ENCODE data around the gene RNF150. TPM values are rescaled to one million over a fixed set of nuclear protein-coding genes. Genes with fewer than 3 reads are reported as not detected.

The RNF150 gene
- total and polyA plus RNA-seq, 4 experiments from 2014 or later, result not detected

GRCh38 chr4:140924761-140925392, 208.4 kb downstream of the RNF150 start:
- H3K36me3 ChIP-seq (ENCODE audit: insufficient read depth, low read length), result no peaks in the 10 kb centered on the region
- Mint-ChIP-seq H3K36me3 (no peaks in the 10 kb centered on the region), H3K4me3 (no peak overlapping the region), H3K9me3 (peaks cover 0 to 3% (median 0%) of the 10 kb centered on the region in 8 donors), H3K27me3 (peaks cover 0 to 4% of the 10 kb centered on the region in 2 donors), H3K27ac (no peak overlapping the region), H3K4me1 (no peaks in the 10 kb centered on the region)
- H3K27ac ChIP-seq (ENCODE audit: low read depth, low read length), result no peak overlapping the region
- intact Hi-C loops (cut with micrococcal nuclease), result no loop called here
- no peaks in the 10 kb centered on the region for H3K27me3 ChIP-seq (ENCODE audit: insufficient read depth, low read length)
- H3K4me3 ChIP-seq (ENCODE audit: low read length in 2 of 2), result no peak overlapping the region
- ChIA-PET CTCF (ENCODE audit: partially characterized antibody) (no interaction called here), POLR2A (ENCODE audit: partially characterized antibody) (no interaction called here)
- DNase-seq, result no peak
- no peaks in the 10 kb centered on the region for H3K9me3 ChIP-seq (ENCODE audit: control insufficient read depth in 1 of 2, low read length in 2 of 2)
- no peaks in the 10 kb centered on the region for H3K4me1 ChIP-seq (ENCODE audit: insufficient read depth, low read length)

GRCh38 chr4:140906993-140907962, 226.0 kb downstream of the RNF150 start:
- DNase-seq, result no peak
- Mint-ChIP-seq H3K9me3 (peaks cover 0 to 2% (median 0%) of the 10 kb centered on the region in 8 donors), H3K36me3 (no peaks in the 10 kb centered on the region), H3K27me3 (no peaks in the 10 kb centered on the region), H3K4me3 (no peak overlapping the region), H3K4me1 (no peaks in the 10 kb centered on the region), H3K27ac (no peak overlapping the region)
- POLR2A ChIA-PET (ENCODE audit: partially characterized antibody), result no interaction called here
- intact Hi-C loops (cut with micrococcal nuclease), result no loop called here
- Histone ChIP-seq H3K36me3 (ENCODE audit: insufficient read depth, low read length) (no peaks in the 10 kb centered on the region), H3K27ac (ENCODE audit: low read depth, low read length) (no peak overlapping the region), H3K27me3 (ENCODE audit: insufficient read depth, low read length) (no peaks in the 10 kb centered on the region), H3K9me3 (ENCODE audit: control insufficient read depth in 1 of 2, low read length in 2 of 2) (no peaks in the 10 kb centered on the region), H3K4me1 (ENCODE audit: insufficient read depth, low read length) (no peaks in the 10 kb centered on the region), H3K4me3 (ENCODE audit: low read length in 2 of 2) (no peak overlapping the region)
- CTCF ChIA-PET (ENCODE audit: partially characterized antibody), result no interaction called here

GRCh38 chr4:140904904-140905303, 228.4 kb downstream of the RNF150 start:
- no peaks in the 10 kb centered on the region for H3K36me3 ChIP-seq (ENCODE audit: insufficient read depth, low read length)
- CTCF ChIA-PET (ENCODE audit: partially characterized antibody), result no interaction called here
- DNase-seq, result no peak
- H3K27me3 ChIP-seq (ENCODE audit: insufficient read depth, low read length), result no peaks in the 10 kb centered on the region
- H3K4me3 Mint-ChIP-seq, result no peak overlapping the region
- H3K4me1 Mint-ChIP-seq, result no peaks in the 10 kb centered on the region
- H3K36me3 Mint-ChIP-seq, result no peaks in the 10 kb centered on the region
- H3K9me3 ChIP-seq (ENCODE audit: control insufficient read depth in 1 of 2, low read length in 2 of 2), result no peaks in the 10 kb centered on the region
- H3K4me3 ChIP-seq (ENCODE audit: low read length in 2 of 2), result no peak overlapping the region
- intact Hi-C loops (cut with micrococcal nuclease), result no loop called here
- no peak overlapping the region for H3K27ac ChIP-seq (ENCODE audit: low read depth, low read length)
- H3K4me1 ChIP-seq (ENCODE audit: insufficient read depth, low read length), result no peaks in the 10 kb centered on the region
- H3K27ac Mint-ChIP-seq, result no peak overlapping the region
- H3K27me3 Mint-ChIP-seq, result peaks cover 1 to 5% of the 10 kb centered on the region in 2 donors
- H3K9me3 Mint-ChIP-seq, result peaks cover 0 to 2% (median 0%) of the 10 kb centered on the region in 8 donors
- POLR2A ChIA-PET (ENCODE audit: partially characterized antibody), result no interaction called here

- H3K27me3 Mint-ChIP-seq, result peaks cover 3 to 5% of the 10 kb centered on the region in 2 donors
- no peak overlapping the region for H3K27ac ChIP-seq (ENCODE audit: low read depth, low read length)
- no peak for DNase-seq
- no peaks in the 10 kb centered on the region for H3K4me1 ChIP-seq (ENCODE audit: insufficient read depth, low read length)
- no peaks in the 10 kb centered on the region for H3K27me3 ChIP-seq (ENCODE audit: insufficient read depth, low read length)
- H3K9me3 ChIP-seq (ENCODE audit: control insufficient read depth in 1 of 2, low read length in 2 of 2), result no peaks in the 10 kb centered on the region
- CTCF ChIA-PET (ENCODE audit: partially characterized antibody), result no interaction called here
- no peaks in the 10 kb centered on the region for H3K36me3 Mint-ChIP-seq
- H3K9me3 Mint-ChIP-seq, result peaks cover 0 to 2% (median 0%) of the 10 kb centered on the region in 8 donors
- H3K4me3 ChIP-seq (ENCODE audit: low read length in 2 of 2), result no peak overlapping the region
- intact Hi-C loops (cut with micrococcal nuclease), result no loop called here
- no peak overlapping the region for H3K4me3 Mint-ChIP-seq
- no peak overlapping the region for H3K27ac Mint-ChIP-seq
- H3K36me3 ChIP-seq (ENCODE audit: insufficient read depth, low read length), result no peaks in the 10 kb centered on the region
- POLR2A ChIA-PET (ENCODE audit: partially characterized antibody), result no interaction called here
- H3K4me1 Mint-ChIP-seq, result no peaks in the 10 kb centered on the region
These were observed 229.5 kb downstream of the RNF150 start for GRCh38 chr4:140903522-140904475.

- DNase-seq, result no peak
- Mint-ChIP-seq H3K4me3 (no peak overlapping the region), H3K27me3 (peaks cover 3 to 5% of the 10 kb centered on the region in 2 donors), H3K27ac (no peak overlapping the region), H3K9me3 (peaks cover 0 to 2% (median 0%) of the 10 kb centered on the region in 8 donors), H3K4me1 (no peaks in the 10 kb centered on the region), H3K36me3 (no peaks in the 10 kb centered on the region)
- H3K27ac ChIP-seq (ENCODE audit: low read depth, low read length), result no peak overlapping the region
- no peaks in the 10 kb centered on the region for H3K36me3 ChIP-seq (ENCODE audit: insufficient read depth, low read length)
- no peaks in the 10 kb centered on the region for H3K9me3 ChIP-seq (ENCODE audit: control insufficient read depth in 1 of 2, low read length in 2 of 2)
- intact Hi-C loops (cut with micrococcal nuclease), result no loop called here
- no peaks in the 10 kb centered on the region for H3K27me3 ChIP-seq (ENCODE audit: insufficient read depth, low read length)
- no peaks in the 10 kb centered on the region for H3K4me1 ChIP-seq (ENCODE audit: insufficient read depth, low read length)
- ChIA-PET POLR2A (ENCODE audit: partially characterized antibody) (no interaction called here), CTCF (ENCODE audit: partially characterized antibody) (no interaction called here)
- H3K4me3 ChIP-seq (ENCODE audit: low read length in 2 of 2), result no peak overlapping the region
These were observed 231.4 kb downstream of the RNF150 start for GRCh38 chr4:140901736-140902336.

GRCh38 chr4:140893939-140894338, 239.3 kb downstream of the RNF150 start:
- H3K27me3 ChIP-seq (ENCODE audit: insufficient read depth, low read length), result no peaks in the 10 kb centered on the region
- H3K9me3 ChIP-seq (ENCODE audit: control insufficient read depth in 1 of 2, low read length in 2 of 2), result no peaks in the 10 kb centered on the region
- POLR2A ChIA-PET (ENCODE audit: partially characterized antibody), result no interaction called here
- Mint-ChIP-seq H3K36me3 (no peaks in the 10 kb centered on the region), H3K9me3 (no peaks in the 10 kb centered on the region), H3K4me3 (no peak overlapping the region), H3K27me3 (peaks cover 2 to 4% of the 10 kb centered on the region in 2 donors), H3K27ac (no peak overlapping the region), H3K4me1 (no peaks in the 10 kb centered on the region)
- CTCF ChIA-PET (ENCODE audit: partially characterized antibody), result no interaction called here
- no peak for DNase-seq
- H3K4me1 ChIP-seq (ENCODE audit: insufficient read depth, low read length), result no peaks in the 10 kb centered on the region
- intact Hi-C loops (cut with micrococcal nuclease), result no loop called here
- no peak overlapping the region for H3K27ac ChIP-seq (ENCODE audit: low read depth, low read length)
- H3K4me3 ChIP-seq (ENCODE audit: low read length in 2 of 2), result no peak overlapping the region
- no peaks in the 10 kb centered on the region for H3K36me3 ChIP-seq (ENCODE audit: insufficient read depth, low read length)
